ENCODE data around the gene CFL2.

- TF ChIP-seq CTCF (IDR thresholded peaks at IDR 0.05) (no peak), POLR2A (IDR thresholded peaks at IDR 0.05) (no peak)
Observed at GRCh38 chr14:34718750-34719304, 4.4 kb upstream of the CFL2 start.

Data from ovary (tissue), 3 donors.